GM18508 (cell line): ENCODE results near the gene MED29.
A peak's percentile ranks its signal among the peaks of the same experiment; 100 is the strongest.

Experiments
- ATAC-seq: cut with Tn5 transposase; IDR thresholded peaks from one replicate; pipeline ENCODE4 v1.9.1; 2021; ENCODE audit warnings: moderate number of reproducible peaks; ENCODE audit not compliant: insufficient read depth, unreplicated experiment

Gene MED29

GRCh38 chr19:39409208-39410016 lies 18.2 kb downstream of the MED29 start:
- no peak for ATAC-seq

GRCh38 chr19:39410017-39410830 lies 19.0 kb downstream of the MED29 start:
- ATAC-seq, result no peak

- ATAC-seq, result no peak
Measured at GRCh38 chr19:39410831-39411080, 19.6 kb downstream of the MED29 start.

GRCh38 chr19:39411081-39411831 lies 20.1 kb downstream of the MED29 start:
- no peak for ATAC-seq

GRCh38 chr19:39411832-39412099 lies 20.6 kb downstream of the MED29 start:
- peak; percentile 16 for ATAC-seq

- peak; percentile 45 for ATAC-seq
Measured at GRCh38 chr19:39412100-39412866, 21.1 kb downstream of the MED29 start, which contains the start of gene PLEKHG2. Gene PLEKHG2 (plus strand): TSS chr19:39412669. CDS start chr19:39414087, 1,418 bp downstream.

- ATAC-seq, result no peak
Measured at GRCh38 chr19:39412867-39413271, 21.7 kb downstream of the MED29 start.

GRCh38 chr19:39413272-39413910 lies 22.2 kb downstream of the MED29 start:
- ATAC-seq, result no peak

GRCh38 chr19:39413911-39414608 lies 22.9 kb downstream of the MED29 start:
- ATAC-seq, result no peak

- ATAC-seq, result no peak
Measured at GRCh38 chr19:39415111-39416046, 24.2 kb downstream of the MED29 start.

GRCh38 chr19:39416152-39417120 lies 25.3 kb downstream of the MED29 start:
- ATAC-seq, result no peak

GRCh38 chr19:39417463-39418181 lies 26.4 kb downstream of the MED29 start:
- ATAC-seq, result no peak

- ATAC-seq, result no peak
Measured at GRCh38 chr19:39419003-39419402, 27.8 kb downstream of the MED29 start.

- ATAC-seq, result no peak
Measured at GRCh38 chr19:39420769-39421168, 29.6 kb downstream of the MED29 start.

GRCh38 chr19:39422020-39422419 lies 30.8 kb downstream of the MED29 start:
- no peak for ATAC-seq

GRCh38 chr19:39423258-39424086 lies 32.3 kb downstream of the MED29 start:
- ATAC-seq, result no peak
